ENCODE results near the gene SUPT7L. TPM values are rescaled to one million over a fixed set of nuclear protein-coding genes. Genes with fewer than 3 reads are reported as not detected.
"Not testable (repeated sequence)": the region's sequence is repeated elsewhere in the genome, so short reads cannot be mapped to it uniquely, and the experiment has no call there.

The SUPT7L gene
- total RNA-seq, 2 donors from 2014 or later = 18.4 to 22.8 TPM

GRCh38 chr2:27690052-27690451 is 26.6 kb upstream of the SUPT7L start:
- DNase-seq (ENCODE audit: low spot score) = no peak
- intact Hi-C loops (cut with DNase I) = no loop called here

- no peak for DNase-seq (ENCODE audit: low spot score)
- intact Hi-C loops (cut with DNase I) = no loop called here
Observed at GRCh38 chr2:27689424-27689823, 26.0 kb upstream of the SUPT7L start.

- intact Hi-C loops (cut with DNase I) = no loop called here
- no peak for DNase-seq (ENCODE audit: low spot score)
Observed at GRCh38 chr2:27687232-27687631, 23.8 kb upstream of the SUPT7L start.

- intact Hi-C loops (cut with DNase I) = no loop called here
- DNase-seq (ENCODE audit: low spot score) = no peak
Observed at GRCh38 chr2:27685577-27685976, 22.2 kb upstream of the SUPT7L start.

GRCh38 chr2:27685006-27685405 is 21.6 kb upstream of the SUPT7L start:
- intact Hi-C loops (cut with DNase I); DNase-seq (ENCODE audit: low spot score): not testable (repeated sequence)

GRCh38 chr2:27683390-27684071 is 20.1 kb upstream of the SUPT7L start:
- intact Hi-C loops (cut with DNase I) = no loop called here
- DNase-seq (ENCODE audit: low spot score) = peak; percentile 83

GRCh38 chr2:27682334-27682771 is 18.9 kb upstream of the SUPT7L start:
- DNase-seq (ENCODE audit: low spot score); intact Hi-C loops (cut with DNase I): not testable (repeated sequence)

GRCh38 chr2:27681841-27682240 is 18.4 kb upstream of the SUPT7L start:
- DNase-seq (ENCODE audit: low spot score) = no peak
- intact Hi-C loops (cut with DNase I) = no loop called here

- no peak for DNase-seq (ENCODE audit: low spot score)
- intact Hi-C loops (cut with DNase I) = no loop called here
Observed at GRCh38 chr2:27680571-27680970, 17.2 kb upstream of the SUPT7L start.

GRCh38 chr2:27672723-27673486 is 9.5 kb upstream of the SUPT7L start:
- no peak for DNase-seq (ENCODE audit: low spot score)
- intact Hi-C loops (cut with DNase I) = no loop called here

- intact Hi-C loops (cut with DNase I) = no loop called here
- no peak for DNase-seq (ENCODE audit: low spot score)
Observed at GRCh38 chr2:27671235-27671634, 7.8 kb upstream of the SUPT7L start.

- intact Hi-C loops (cut with DNase I) = no loop called here
- DNase-seq (ENCODE audit: low spot score) = no peak
Observed at GRCh38 chr2:27667446-27667845, 4.0 kb upstream of the SUPT7L start.

GRCh38 chr2:27664622-27665363 is 1.4 kb upstream of the SUPT7L start:
- DNase-seq (ENCODE audit: low spot score) = no peak
- intact Hi-C loops (cut with DNase I) = no loop called here

- no peak for DNase-seq (ENCODE audit: low spot score)
- intact Hi-C loops (cut with DNase I) = no loop called here
Observed at GRCh38 chr2:27664154-27664574, 750 bp upstream of the SUPT7L start.

GRCh38 chr2:27661371-27661770 is 2.0 kb downstream of the SUPT7L start:
- no peak for DNase-seq (ENCODE audit: low spot score)
- intact Hi-C loops (cut with DNase I) = no loop called here

GRCh38 chr2:27655155-27655951 is 8.1 kb downstream of the SUPT7L start:
- intact Hi-C loops (cut with DNase I) = no loop called here
- DNase-seq (ENCODE audit: low spot score) = no peak

GRCh38 chr2:27653397-27653796 is 10.0 kb downstream of the SUPT7L start:
- DNase-seq (ENCODE audit: low spot score) = no peak
- intact Hi-C loops (cut with DNase I) = no loop called here

- no peak for DNase-seq (ENCODE audit: low spot score)
- intact Hi-C loops (cut with DNase I) = no loop called here
Observed at GRCh38 chr2:27652790-27653189, 10.6 kb downstream of the SUPT7L start.

- no peak for DNase-seq (ENCODE audit: low spot score)
- intact Hi-C loops (cut with DNase I) = no loop called here
Observed at GRCh38 chr2:27652341-27652740, 11.1 kb downstream of the SUPT7L start.

All from posterior vena cava (tissue), 2 donors.